ENCODE data around the gene S100A4.

The S100A4 gene

DNA sequence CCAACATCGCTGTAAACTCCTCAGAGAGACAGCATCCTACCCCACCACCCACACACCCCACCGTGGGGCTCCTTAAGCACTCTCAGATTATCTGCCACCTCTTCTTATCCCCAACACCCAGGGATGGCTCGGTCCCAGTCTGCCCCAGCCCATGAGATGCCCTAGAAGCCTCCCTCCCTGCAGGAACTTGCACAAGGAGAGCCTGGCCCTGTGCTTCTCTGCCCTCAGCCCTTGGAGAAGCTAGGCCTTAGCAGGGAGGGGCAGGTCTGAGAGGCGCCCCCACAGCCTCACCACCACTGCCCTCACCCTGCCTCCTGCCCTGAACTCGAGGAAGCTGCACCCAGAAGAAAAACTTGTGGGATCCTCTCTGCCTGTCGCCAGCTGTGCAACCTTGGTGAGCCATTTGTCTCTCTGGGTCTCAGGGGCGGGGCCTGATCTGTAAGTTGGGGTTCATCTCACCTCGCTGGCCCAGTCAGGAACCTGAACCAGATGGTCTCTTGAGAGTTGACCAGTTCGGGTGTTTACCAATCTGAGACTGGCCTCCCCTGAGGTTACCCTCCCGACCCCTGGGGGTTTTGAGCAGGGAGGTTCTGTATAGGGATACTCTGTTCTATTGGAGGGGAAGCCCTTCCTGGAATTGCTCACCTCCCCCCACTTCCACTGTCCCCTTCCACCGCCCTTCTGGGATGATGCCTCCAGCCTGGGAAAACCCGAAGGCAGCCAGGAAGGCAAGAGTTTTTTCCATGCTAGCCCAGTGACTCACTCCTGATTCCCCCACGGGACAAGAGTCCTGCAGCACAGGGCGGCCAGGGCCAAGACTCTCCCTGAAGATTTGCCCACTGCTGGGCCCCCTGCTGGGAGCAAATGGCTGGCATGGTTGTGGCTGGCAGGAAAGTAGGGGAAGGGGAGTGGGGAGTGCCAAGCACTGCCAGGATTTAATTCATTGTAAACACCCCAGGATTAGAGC, 3.4 kb upstream of the S100A4 start, which contains the start of gene S100A3:
Gene S100A3 (minus strand): TSS at position 537 of the 967 bp plus-strand sequence. CDS start 773 bp downstream, outside the sequence.
- DNase-seq (ENCODE audit: low read depth in 2 of 3, low spot score in 1 of 3), result no peak

DNA sequence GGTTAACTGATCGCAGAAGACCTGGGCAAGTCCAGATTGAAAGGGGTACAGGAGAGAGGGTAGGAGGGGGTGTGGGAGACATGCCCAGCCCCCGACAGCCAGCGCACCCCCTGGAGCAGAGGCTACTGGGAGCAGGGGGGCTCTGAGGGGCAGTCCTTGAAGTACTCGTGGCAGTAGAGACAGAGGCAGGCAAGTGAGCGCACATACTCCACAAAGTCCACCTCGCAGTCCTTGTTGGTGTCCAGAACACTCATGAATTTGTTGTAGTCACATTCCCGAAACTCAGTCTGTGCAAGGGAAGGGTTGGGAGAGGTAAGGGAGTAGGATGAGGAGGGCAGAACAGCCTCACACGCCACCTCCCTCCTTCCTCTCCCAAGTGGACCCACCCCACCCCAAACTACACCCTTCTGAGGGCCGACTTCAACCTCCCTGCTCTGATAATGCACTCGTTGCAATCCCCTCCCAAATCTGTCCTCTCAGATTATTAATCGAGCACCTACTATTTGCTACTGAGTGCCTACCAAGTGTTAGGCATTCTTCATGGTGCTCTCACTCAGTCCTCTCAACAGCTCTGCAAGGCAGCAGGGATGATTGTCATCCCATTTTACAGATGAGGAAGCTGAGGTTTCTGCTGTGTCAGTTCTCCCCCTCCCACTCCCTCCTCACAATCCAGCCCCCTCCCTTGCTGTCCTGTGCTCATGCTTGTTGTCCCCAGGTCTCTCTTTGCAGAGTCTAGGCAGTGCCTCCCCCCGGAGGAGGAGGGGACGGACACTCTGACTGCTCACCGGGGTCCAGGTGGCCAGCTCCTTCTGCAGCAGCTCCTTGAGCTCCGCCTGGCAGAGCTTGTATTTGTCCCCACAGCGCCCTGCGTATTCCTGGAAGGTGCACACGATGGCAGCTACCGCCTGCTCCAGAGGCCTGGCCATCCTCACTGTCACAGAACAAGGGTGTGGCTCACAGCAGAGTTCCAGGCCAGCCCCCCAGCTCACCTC, 2.2 kb upstream of the S100A4 start:
- no peak for DNase-seq (ENCODE audit: low read depth in 2 of 3, low spot score in 1 of 3)

DNA sequence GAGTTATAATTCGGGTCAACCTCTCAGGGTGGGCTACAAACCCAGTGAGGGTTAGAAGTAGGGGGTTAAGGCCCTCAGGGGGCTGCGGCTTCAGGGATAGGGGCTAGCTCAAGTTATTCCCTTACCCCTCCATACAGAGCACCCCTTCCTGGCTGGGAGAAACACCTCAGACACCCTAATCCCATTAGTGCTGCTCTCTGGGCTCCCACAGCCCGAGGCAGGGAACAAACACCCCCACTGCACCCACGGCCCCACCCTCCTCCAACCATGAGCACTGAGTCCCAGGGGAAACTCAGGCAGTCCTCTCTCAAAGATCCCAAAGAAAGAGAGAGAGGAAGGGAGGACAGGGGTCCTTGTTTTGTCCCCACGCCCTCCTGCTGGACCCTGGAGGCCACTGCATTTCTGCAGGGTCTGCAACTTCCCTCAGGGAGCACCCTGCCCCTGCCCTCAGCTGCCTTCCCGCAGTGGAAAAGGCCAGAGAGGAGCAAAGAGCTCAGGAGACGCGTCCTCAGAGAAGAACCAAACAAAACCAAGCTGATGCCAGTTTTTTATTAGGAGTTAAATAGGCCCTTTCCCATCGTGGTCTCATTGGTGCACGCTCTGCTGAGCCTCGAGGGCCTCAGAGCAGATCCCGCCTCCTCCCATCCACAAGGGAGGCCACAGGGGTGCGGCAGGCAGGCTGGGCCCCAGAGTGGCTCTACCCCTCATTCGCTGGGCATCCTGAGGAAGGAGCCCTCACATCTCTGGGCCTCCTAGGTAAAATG, 1.4 kb upstream of the S100A4 start:
- DNase-seq (ENCODE audit: low read depth in 2 of 3, low spot score in 1 of 3), result no peak

DNA sequence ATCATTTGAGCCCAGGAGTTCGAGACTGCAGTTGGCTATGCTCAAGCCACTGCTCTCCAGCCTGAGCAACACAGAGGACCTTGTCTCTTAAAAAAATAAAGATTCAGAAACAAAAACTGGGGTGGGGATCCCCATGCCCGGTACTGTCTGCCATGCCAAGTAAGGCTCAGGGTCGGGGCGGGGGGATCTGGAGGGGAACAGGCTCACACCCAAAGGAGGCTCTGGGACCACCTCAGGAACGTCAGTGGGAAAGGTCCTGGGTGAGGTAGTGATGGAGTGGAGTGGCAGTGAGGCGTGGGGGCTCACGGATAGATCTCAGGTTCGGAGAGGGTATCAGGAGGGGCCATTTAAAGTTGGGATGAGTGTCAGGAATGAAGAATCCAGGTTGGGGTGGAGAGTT, 765 bp upstream of the S100A4 start:
- no peak for DNase-seq (ENCODE audit: low read depth in 2 of 3, low spot score in 1 of 3)

DNA sequence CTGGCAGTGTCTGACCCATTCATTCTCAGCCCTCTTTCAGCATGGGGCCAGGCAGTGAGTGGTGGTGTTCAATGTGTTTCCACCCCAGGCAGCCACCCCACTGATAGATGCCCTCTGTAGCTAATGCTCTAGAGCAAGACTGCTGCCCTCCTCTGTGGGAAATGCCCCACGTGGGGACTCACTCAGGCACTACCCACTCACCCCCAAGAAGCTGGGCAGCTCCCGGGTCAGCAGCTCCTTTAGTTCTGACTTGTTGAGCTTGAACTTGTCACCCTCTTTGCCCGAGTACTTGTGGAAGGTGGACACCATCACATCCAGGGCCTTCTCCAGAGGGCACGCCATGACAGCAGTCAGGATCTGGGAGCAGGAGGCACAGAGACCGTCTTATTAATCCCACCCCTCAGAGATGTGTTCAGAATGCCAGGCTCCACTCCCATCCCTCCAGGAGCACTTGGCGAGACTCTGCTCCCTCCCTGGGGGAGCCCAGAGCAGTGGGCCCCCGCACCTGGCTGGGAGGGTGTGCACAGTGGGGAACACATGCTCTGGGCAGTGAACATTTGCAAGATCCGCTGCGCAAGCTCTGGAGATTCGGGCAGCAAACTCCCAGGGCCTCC, 1.0 kb downstream of the S100A4 start:
- DNase-seq (ENCODE audit: low read depth in 2 of 3, low spot score in 1 of 3), result no peak

DNA sequence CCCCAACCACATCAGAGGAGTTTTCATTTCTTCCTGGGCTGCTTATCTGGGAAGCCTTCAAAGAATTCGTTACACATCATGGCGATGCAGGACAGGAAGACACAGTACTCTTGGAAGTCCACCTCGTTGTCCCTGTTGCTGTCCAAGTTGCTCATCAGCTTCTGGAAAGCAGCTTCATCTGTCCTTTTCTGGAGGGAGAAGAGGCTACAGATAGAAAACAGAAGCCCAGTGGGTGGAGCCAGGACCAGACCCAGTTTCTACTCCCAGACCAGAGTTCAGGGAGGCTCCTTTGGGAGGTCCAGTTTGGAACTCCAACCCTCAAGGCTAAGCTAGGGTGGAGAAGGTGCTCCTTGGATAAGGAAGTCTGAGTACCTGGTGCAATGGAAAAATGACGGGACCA, 1.9 kb downstream of the S100A4 start:
- DNase-seq (ENCODE audit: low read depth in 2 of 3, low spot score in 1 of 3), result no peak

DNA sequence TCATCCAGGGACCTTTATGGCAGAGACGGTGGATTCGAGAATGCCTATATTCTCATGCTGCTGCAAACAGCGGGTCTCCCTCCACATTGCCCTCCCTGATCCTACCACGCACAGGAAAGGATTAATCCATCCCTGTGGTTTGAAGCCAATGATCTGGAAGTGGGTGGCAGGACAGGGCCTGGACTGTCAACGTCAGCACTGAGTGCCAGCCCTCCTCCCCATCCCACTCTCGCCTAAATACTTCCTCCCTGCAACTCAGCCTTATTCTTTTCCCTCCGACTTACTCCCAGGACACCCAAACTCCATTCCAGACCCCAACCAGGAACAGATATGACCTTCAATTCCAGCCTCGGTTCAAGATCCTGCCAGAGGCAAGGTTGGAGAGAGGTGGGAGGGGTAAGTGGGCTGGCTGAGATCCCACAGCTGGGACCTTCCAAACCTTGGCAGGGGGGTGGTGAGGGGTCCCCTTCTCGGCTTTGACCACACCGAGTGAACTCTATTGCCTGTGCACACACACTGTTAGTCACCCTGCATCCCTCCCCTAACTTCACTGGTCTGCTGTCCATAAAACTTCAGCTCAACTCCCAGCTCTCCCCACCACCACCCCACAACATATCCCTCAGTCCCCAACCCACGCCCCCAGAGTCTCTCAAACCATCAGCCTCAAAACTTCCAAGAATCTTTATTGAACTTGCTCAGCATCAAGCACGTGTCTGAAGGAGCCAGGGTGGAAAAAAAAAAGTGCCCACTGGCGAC, 2.5 kb downstream of the S100A4 start:
- no peak for DNase-seq (ENCODE audit: low read depth in 2 of 3, low spot score in 1 of 3)

DNA sequence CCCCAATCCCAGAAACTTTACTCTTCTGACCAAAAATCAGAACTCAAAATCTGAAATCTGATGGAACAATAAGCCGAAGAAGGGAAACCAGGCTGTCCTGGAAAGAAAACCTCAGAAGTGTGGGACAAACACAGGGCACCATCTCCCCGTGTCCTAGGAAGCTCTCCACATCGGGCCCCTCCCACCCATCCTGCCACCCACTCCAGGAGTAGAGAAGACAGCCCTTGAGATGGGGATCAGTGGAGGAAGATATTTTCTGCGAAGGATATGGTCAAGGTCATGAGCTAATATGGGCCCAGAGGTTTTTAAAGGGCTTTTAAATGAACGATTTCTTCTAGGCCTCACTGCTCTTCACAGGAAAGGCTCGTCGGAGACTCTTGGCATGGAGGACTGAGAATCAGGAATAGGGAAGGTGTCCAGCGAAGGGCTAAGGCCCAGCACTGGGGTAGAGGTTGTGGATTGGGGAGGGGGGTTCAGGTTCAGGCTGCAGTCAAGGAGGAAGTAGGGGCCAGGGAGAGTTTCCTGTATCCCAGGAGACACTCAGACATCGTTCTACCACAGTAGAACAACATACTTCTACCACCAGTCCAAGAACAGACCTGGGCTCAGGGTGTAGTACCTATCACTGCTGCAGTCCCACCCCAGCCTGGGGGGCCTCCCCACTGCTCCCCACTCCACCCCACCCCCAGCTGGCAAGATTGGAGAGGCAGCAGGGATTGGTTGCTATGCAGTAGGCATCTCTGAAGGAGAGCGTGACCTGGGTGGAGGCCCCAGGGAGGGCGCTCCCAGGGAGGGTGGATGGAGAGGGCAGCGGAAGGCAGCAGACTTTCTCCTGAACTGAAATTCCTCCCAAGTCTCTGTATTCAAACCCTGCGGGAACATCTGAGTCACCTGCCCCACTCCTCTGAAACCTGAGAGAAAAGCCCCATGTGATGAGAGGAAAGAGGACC, 3.7 kb downstream of the S100A4 start:
- no peak for DNase-seq (ENCODE audit: low read depth in 2 of 3, low spot score in 1 of 3)

DNA sequence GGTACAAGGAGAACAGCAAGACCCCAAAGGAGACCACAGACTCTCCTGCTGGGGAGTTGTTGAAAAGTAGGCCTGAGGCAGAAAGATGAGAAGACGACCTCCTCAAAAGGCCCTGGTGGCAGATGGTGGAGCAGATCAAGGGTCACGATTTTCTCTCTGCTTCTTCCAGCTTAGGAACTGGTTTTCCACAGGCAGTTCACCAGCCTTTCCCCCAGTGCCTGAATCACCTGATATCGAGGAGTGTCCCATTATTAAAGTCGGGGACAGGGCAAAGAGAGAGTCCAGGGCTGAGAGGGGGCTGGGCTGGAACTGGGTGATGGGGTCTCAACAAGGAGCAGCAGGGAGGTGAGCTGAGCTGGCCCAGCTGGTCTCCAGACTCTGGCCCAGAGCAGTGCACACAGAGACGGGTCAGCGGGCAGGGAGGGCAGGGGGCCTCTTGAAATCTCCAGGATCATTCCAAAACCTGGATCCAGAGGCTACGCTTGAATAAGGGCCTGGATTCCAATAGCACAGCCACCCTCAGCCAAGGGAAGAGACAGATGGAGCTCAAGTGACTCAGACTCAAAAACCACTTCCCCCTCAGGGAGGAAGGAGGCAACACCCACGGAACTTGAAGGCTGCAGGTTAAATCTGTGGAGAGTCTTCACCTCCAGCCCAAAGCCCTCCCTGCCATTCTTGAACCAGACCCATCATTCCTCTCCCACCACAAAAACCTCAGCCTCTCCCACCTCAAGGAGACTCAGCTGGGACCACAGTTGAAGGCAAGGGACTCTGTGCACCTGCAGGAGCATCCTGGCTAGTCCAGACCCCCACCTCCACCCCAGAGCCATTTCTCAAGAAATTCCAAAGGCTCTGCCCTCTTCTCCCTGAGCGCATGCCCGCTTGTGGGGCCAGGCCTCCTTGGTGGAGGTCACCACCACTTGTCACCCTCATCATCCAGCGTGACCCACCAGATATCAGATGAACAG, 4.9 kb downstream of the S100A4 start, which contains the start of gene S100A5:
Gene S100A5 (minus strand): TSS at position 541 of the 968 bp plus-strand sequence. CDS start 743 bp downstream, outside the sequence.
- DNase-seq (ENCODE audit: low read depth in 2 of 3, low spot score in 1 of 3), result peak in 1 of 3 donors; percentile 55

DNA sequence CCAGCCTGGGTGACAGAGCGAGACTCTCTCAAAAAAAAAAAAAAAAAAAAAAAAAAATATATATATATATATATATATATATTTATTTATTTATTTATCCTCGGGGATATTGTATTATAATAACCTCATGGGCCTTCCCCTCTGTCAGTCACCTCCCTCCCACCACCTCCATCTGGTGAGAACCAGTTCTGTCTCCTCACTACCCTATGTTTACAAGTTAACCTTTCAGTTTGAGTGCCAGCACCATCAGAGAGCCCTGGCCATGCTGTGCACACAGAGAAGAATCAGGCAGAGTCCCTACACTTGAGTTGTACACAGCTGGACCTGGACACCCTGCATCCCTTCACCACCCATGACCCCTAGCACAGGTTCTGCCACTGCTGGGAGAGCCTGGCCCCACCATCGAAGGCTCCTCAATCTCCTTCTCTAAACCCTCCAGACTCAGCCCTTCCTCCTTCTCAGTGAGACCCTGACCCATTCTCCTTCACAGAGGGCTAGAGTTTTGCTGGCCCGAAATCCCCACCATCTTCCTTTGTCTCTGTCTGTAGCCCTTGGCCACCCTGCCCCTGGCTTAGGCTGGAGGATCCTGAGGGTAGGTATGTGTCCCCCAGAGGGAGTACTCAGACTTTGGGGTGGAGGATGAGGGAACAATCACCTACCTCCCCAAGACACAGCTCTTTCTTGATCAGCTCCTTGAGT, 6.1 kb downstream of the S100A4 start:
- DNase-seq (ENCODE audit: low read depth in 2 of 3, low spot score in 1 of 3), result no peak

DNA sequence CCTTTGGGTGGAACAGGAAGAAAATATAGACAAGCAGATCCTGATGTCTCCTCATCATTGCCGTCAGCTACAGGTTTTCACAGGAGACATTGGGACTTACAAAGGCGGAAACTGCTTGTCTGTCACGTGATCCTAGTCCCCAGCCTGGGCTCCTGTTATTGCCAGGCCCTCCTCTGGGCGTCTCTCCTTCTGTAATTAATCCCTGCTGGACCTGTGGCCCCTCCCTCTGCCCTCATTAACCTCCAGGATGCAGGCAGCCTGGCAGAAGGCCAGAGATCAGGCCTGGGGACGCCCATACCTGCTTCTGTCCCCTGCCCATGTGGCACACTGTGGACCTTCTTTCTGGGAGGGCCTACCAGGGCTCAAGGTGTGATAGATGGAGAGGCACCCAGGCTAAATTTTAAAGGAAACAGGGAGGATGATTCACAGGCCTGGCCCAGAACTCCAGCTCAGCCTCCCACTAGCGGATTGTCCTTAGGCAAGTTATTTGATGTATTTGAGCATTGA, 7.2 kb downstream of the S100A4 start:
- DNase-seq (ENCODE audit: low read depth in 2 of 3, low spot score in 1 of 3), result no peak

DNA sequence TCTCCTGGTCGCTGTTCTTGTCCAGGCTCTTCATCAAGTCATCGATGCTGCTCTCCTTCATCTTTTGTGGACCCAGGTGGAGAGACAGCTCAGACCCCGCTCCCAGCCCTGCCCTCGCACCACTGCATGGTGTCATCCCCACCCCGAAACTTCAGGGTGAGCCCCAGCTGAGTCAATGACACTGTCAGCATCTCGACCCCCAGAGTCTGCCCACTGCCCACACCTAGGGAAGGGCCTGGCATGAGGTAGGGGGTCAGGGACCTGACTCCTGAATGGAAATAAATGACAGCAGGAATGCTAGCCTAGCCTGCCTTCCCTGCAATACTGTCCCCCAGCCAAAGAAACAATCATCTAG, 8.3 kb downstream of the S100A4 start:
- DNase-seq (ENCODE audit: low read depth in 2 of 3, low spot score in 1 of 3), result no peak

DNA sequence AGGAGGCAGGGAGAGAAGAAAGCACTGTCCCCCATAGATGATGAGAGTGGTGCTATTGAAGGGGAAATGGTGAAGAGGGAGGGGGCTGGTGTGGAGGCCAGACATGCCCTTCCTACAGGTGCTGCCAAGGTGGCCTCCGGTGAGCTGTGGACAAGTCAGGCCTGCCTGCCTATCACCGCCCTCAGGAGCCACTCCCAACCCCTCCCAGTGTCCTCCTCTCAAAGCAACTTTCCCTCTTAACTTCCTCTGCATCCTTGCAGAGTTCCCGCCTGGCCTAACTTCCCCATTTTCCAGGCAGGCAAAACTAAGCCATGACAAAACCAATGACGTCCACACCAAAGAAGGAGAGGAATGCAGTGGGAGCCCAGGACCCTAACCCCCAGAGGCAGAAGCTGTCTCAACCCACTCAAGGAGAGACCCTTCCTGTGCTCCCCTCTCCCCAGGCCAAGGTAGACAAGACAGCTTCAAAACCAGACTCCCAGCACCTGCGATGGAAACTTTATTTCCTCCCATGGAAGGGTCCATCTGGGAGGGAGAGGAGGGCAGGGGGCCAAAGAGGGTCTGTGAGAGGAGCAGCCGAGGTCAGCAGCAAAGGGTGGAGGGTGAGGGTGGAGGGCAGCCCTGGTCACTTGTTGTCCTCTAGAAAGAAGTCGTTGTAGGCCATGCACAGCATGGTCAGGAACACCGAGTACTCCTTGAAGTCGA, 8.8 kb downstream of the S100A4 start:
- DNase-seq (ENCODE audit: low read depth in 2 of 3, low spot score in 1 of 3), result no peak

DNA sequence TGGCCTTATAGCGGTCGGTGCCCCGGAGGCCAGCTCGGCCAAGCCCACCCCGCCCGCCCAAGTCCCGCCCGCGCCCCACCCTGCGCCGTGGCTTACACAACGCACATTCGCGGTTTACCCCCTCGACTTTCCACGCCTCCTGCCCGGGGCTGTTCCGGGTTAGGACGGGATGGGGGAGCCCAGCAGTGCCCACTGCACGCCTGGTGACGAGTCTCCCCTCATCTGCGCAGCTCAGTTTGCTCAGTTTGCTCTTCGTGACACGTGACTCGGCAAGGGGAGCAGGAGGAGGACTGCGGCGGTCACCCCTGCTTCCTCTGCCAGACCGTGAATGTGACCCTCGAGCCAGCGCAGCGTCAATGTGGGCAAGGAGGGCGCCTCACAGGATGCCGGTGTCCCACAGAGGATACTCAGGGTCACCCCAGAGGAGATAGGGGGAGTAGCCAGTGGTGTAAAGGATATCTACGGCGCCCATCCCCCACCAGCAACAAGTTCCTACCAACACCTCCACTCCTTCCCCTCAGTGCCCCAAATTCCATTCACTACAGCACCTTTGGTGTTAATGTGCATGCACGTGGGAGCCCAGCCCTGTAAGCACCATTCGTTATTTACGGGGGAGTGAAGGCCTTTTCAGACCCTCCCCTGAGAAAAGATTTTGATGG, 9.5 kb downstream of the S100A4 start:
- DNase-seq (ENCODE audit: low read depth in 2 of 3, low spot score in 1 of 3), result peak; percentile 47 to 67 (median 61)

DNA sequence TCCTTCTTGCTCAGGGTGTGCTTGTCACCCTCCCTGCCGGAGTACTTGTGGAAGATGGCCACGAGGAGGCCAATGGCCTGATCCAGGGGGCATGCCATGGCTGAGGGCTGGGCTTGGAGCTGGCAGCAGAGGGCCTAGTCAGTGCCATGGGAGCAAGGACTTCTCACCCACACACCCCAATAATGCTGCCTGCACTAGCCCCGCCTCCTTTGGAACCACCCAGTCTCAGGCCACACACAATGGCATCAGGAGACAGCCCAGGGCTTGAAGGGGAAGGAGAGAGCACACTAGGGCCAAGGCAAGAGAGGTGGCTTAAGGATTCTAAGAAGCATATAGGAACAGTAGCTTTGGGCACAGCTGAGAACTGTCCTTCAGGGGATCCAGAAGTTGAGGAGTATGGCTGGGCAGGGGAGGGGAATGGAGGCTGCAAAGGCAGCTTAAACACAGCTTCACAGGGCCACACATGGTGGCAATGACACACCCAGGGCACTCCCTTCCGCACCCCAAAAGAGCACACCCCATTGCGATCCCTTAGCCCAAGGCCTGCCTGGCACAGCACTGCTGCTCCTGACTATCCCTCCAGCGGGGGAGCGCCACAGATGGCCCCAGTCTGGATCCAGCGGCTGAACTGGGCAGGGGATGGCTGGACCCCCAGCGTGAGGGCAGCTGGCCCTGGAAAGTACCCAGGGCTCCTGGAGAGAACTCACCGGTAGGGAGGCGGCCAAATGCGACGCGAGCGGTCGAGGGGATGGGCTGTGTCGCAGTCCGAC, 10.2 kb downstream of the S100A4 start, which contains the start of gene S100A6:
Gene S100A6 (minus strand): TSS at position 750 of the 770 bp plus-strand sequence. CDS start 652 bp downstream, at position 98.
- DNase-seq (ENCODE audit: low read depth in 2 of 3, low spot score in 1 of 3), result peak in 1 of 3 donors; percentile 42

All from stimulated activated CD4-positive, alpha-beta T cell treated with anti-CD3 and anti-CD28 coated beads, Interleukin-12 subunit alpha, Interleukin-12 subunit beta, amount 100 ng/mL, for 48 hours (primary cell).